GM12872 (cell line): Measurements from ENCODE around the gene TSPO.

Experiments
- CTCF ChIP-seq: IDR thresholded peaks from 3 replicates; pipeline ENCODE4 v1.5.1; 2011; ENCODE audit warnings: low read depth, mild to moderate bottlenecking, low read length, moderate library complexity; ENCODE audit not compliant: insufficient read depth

Gene TSPO

GRCh38 chr22:43210631-43211515, 59.5 kb downstream of the TSPO start:
- TF ChIP-seq CTCF, result no peak

- TF ChIP-seq CTCF, result no peak
These were observed 60.6 kb downstream of the TSPO start for GRCh38 chr22:43211941-43212433.

GRCh38 chr22:43212434-43212952, 61.1 kb downstream of the TSPO start:
- TF ChIP-seq CTCF, result no peak
